Ureter (tissue), 1 donor: Measurements from ENCODE around the gene SLC51A. TPM values are rescaled to one million over a fixed set of nuclear protein-coding genes. Genes with fewer than 3 reads are reported as not detected.
"Not testable (repeated sequence)": the region's sequence is repeated elsewhere in the genome, so short reads cannot be mapped to it uniquely, and the experiment has no call there.

Experiments
- DNase-seq: peaks from one replicate; pipeline ENCODE4 v3.0.0-alpha.2; 2020; ENCODE audit warnings: low spot score
- total RNA-seq: library from RNA; stranded (reverse); gene quantifications from one replicate; pipeline ENCODE4 v1.2.4, GENCODE V29; 2023
- donor health status: DM: yes; HTN: yes; CAD: no.

SLC51A gene
- not detected for total RNA-seq

GRCh38 chr3:196216089-196216564 lies at the start of gene SLC51A:
Gene SLC51A (plus strand): TSS chr3:196216534. CDS start chr3:196216713, 179 bp downstream.
- DNase-seq, result no peak

- DNase-seq, result no peak
Measured at GRCh38 chr3:196166741-196167140, 49.6 kb upstream of the SLC51A start.

- DNase-seq, result no peak
Measured at GRCh38 chr3:196168808-196169391, 47.4 kb upstream of the SLC51A start.

GRCh38 chr3:196169836-196170240 lies 46.5 kb upstream of the SLC51A start:
- no peak for DNase-seq

GRCh38 chr3:196170296-196170695 lies 46.0 kb upstream of the SLC51A start:
- not testable (repeated sequence) for DNase-seq

GRCh38 chr3:196174652-196175051 lies 41.7 kb upstream of the SLC51A start:
- DNase-seq, result no peak

- no peak for DNase-seq
Measured at GRCh38 chr3:196175116-196175625, 41.2 kb upstream of the SLC51A start.

GRCh38 chr3:196175722-196176121 lies 40.6 kb upstream of the SLC51A start:
- no peak for DNase-seq

GRCh38 chr3:196177567-196177966 lies 38.8 kb upstream of the SLC51A start:
- no peak for DNase-seq

- DNase-seq, result no peak
Measured at GRCh38 chr3:196177967-196178366, 38.4 kb upstream of the SLC51A start.

- no peak for DNase-seq
Measured at GRCh38 chr3:196178993-196179379, 37.3 kb upstream of the SLC51A start.

- no peak for DNase-seq
Measured at GRCh38 chr3:196179380-196180308, 36.7 kb upstream of the SLC51A start.

GRCh38 chr3:196180346-196180745 lies 36.0 kb upstream of the SLC51A start:
- DNase-seq, result no peak

- no peak for DNase-seq
Measured at GRCh38 chr3:196181127-196181546, 35.2 kb upstream of the SLC51A start.

GRCh38 chr3:196184169-196184432 lies 32.2 kb upstream of the SLC51A start:
- not testable (repeated sequence) for DNase-seq

GRCh38 chr3:196184881-196185280 lies 31.5 kb upstream of the SLC51A start:
- no peak for DNase-seq

GRCh38 chr3:196186651-196187573 lies 29.4 kb upstream of the SLC51A start:
- DNase-seq, result no peak

- DNase-seq, result no peak
Measured at GRCh38 chr3:196189566-196190347, 26.6 kb upstream of the SLC51A start.

GRCh38 chr3:196192036-196192523 lies 24.3 kb upstream of the SLC51A start:
- DNase-seq, result no peak

GRCh38 chr3:196192524-196193051 lies 23.7 kb upstream of the SLC51A start:
- no peak for DNase-seq
